Activated CD8-positive, alpha-beta T cell treated with anti-CD3 and anti-CD28 coated beads for 36 hours (primary cell): ENCODE data around the gene ATP6V0E1. TPM values are rescaled to one million over a fixed set of nuclear protein-coding genes. Genes with fewer than 3 reads are reported as not detected.
"Not testable (repeated sequence)": the region's sequence is repeated elsewhere in the genome, so short reads cannot be mapped to it uniquely, and the experiment has no call there.

Experiments used
- ATAC-seq: fragments of 200-7000 bp; cut with Tn5 transposase; one replicate; pipeline ENCODE4 v1.10.0; 2021; ENCODE audit warnings: mild to moderate bottlenecking, moderate library complexity
- CTCF ChIA-PET: fragments of 350-600 bp; sonication (Branson Sonifier 250); formaldehyde crosslinking; loops from one replicate; lab custom pipeline; 2021; ENCODE audit warnings: antibody characterized with exemption; lab: Charles Lee
- POLR2A ChIA-PET: fragments of 350-600 bp; sonication (Branson Sonifier 250); formaldehyde crosslinking; loops from one replicate; lab custom pipeline; 2021; ENCODE audit warnings: antibody characterized with exemption; lab: Charles Lee
- DNase-seq: peaks from one replicate; pipeline ENCODE4 v3.0.0-alpha.2; 2020
- H3K27ac Mint-ChIP-seq: one replicate; pipeline ENCODE4 v1.8.0; 2021; ENCODE audit warnings: mild to moderate bottlenecking, mixed read lengths
- H3K27me3 Mint-ChIP-seq: one replicate; pipeline ENCODE4 v1.8.0; 2021; ENCODE audit warnings: mixed read lengths
- H3K36me3 Mint-ChIP-seq: one replicate; pipeline ENCODE4 v1.8.0; 2021; ENCODE audit warnings: low read depth, mixed read lengths
- H3K4me1 Mint-ChIP-seq: one replicate; pipeline ENCODE4 v1.8.0; 2021; ENCODE audit warnings: low read depth, mixed read lengths
- H3K4me3 Mint-ChIP-seq: one replicate; pipeline ENCODE4 v1.8.0; 2021; ENCODE audit warnings: mild to moderate bottlenecking, moderate library complexity, mixed read lengths
- H3K9me3 Mint-ChIP-seq: one replicate; pipeline ENCODE4 v1.8.0; 2021; ENCODE audit warnings: mixed read lengths
- CTCF ChIP-seq: fragments of 200-600 bp; IDR thresholded peaks from one replicate; pipeline ENCODE4 v1.8.0; 2022; ENCODE audit warnings: antibody characterized with exemption, mild to moderate bottlenecking
- intact Hi-C: fragments of 100-400 bp; cut with micrococcal nuclease; formaldehyde crosslinking; loops from one replicate; pipeline ENCODE4 v1.10.0; 2022
- total RNA-seq, 2 experiments: library from RNA; stranded (reverse); gene quantifications; one replicate each; pipeline ENCODE4 v1.2.3, GENCODE V29; 2021

The ATP6V0E1 gene
- total RNA-seq, 2 experiments from 2014 or later: 68.0 to 79.8 TPM

GRCh38 chr5:173042763-173043107 lies 59.2 kb downstream of the ATP6V0E1 start:
- no peak overlapping the region for H3K27ac Mint-ChIP-seq

GRCh38 chr5:173045474-173045873 lies 61.9 kb downstream of the ATP6V0E1 start:
- Mint-ChIP-seq H3K4me1 (peaks cover 1% of the 10 kb centered on the region), H3K9me3 (no peaks in the 10 kb centered on the region), H3K27me3 (no peaks in the 10 kb centered on the region), H3K27ac (no peak overlapping the region), H3K4me3 (no peak overlapping the region), H3K36me3 (no peaks in the 10 kb centered on the region)
- ChIA-PET POLR2A (interaction anchor here (1.2 kb wide), 1 partner anchor 62 kb away, joined by 4 read pairs; no protein-coding TSS in a partner anchor), CTCF (no interaction called here)
- ATAC-seq (no peak), DNase-seq (no peak)
- no peak for TF ChIP-seq CTCF
- intact Hi-C loops: no loop called here

More at GRCh38 chr5:173042763-173043107, 59.2 kb downstream of the ATP6V0E1 start:
- no peak for DNase-seq
- ATAC-seq: no peak
- peaks cover 2% of the 10 kb centered on the region for H3K36me3 Mint-ChIP-seq
- TF ChIP-seq CTCF: no peak
- ChIA-PET POLR2A (no interaction called here), CTCF (no interaction called here)
- H3K9me3 Mint-ChIP-seq: no peaks in the 10 kb centered on the region
- intact Hi-C loops: no loop called here
- peaks cover 18% of the 10 kb centered on the region for H3K4me1 Mint-ChIP-seq
- H3K27me3 Mint-ChIP-seq: no peaks in the 10 kb centered on the region
- H3K4me3 Mint-ChIP-seq: no peak overlapping the region

GRCh38 chr5:173047096-173047837 lies 63.7 kb downstream of the ATP6V0E1 start:
- not testable (repeated sequence) for H3K27ac Mint-ChIP-seq, ATAC-seq

GRCh38 chr5:173047838-173048105 lies 64.2 kb downstream of the ATP6V0E1 start:
- DNase-seq (no peak), ATAC-seq (no peak)
- H3K4me1 Mint-ChIP-seq: peaks cover 4% of the 10 kb centered on the region
- no peak overlapping the region for H3K4me3 Mint-ChIP-seq
- no peak overlapping the region for H3K27ac Mint-ChIP-seq
- ChIA-PET POLR2A (interaction anchor here (0.6 kb wide), 2 partner anchors 17 to 65 kb away, joined by 3 to 4 read pairs; no protein-coding TSS in a partner anchor), CTCF (interaction anchor here (0.6 kb wide), 1 partner anchor 36 kb away, joined by 4 read pairs; no protein-coding TSS in a partner anchor)
- no peak for TF ChIP-seq CTCF
- no peaks in the 10 kb centered on the region for H3K9me3 Mint-ChIP-seq
- H3K36me3 Mint-ChIP-seq: no peaks in the 10 kb centered on the region
- intact Hi-C loops: no loop called here
- H3K27me3 Mint-ChIP-seq: no peaks in the 10 kb centered on the region

More at GRCh38 chr5:173047096-173047837, 63.7 kb downstream of the ATP6V0E1 start:
- H3K9me3 Mint-ChIP-seq, H3K27me3 Mint-ChIP-seq, H3K4me3 Mint-ChIP-seq, intact Hi-C loops, H3K4me1 Mint-ChIP-seq, DNase-seq, H3K36me3 Mint-ChIP-seq, CTCF ChIA-PET: not testable (repeated sequence)
- POLR2A ChIA-PET: interaction anchor here (0.6 kb wide), 1 partner anchor 64 kb away, joined by 3 read pairs; no protein-coding TSS in a partner anchor

- Mint-ChIP-seq H3K27ac (no peak overlapping the region), H3K4me3 (no peak overlapping the region), H3K9me3 (no peaks in the 10 kb centered on the region), H3K36me3 (no peaks in the 10 kb centered on the region), H3K4me1 (peaks cover 26% of the 10 kb centered on the region), H3K27me3 (no peaks in the 10 kb centered on the region)
- intact Hi-C loops: no loop called here
- POLR2A ChIA-PET: interaction anchor here (1.2 to 2.2 kb wide), 2 partner anchors 11 to 66 kb away, joined by 3 to 10 read pairs; no protein-coding TSS in a partner anchor
- no peak for DNase-seq
- CTCF ChIA-PET: interaction anchor here (1.0 to 1.4 kb wide), 2 partner anchors 11 to 15 kb away, joined by 4 to 5 read pairs; no protein-coding TSS in a partner anchor
- ATAC-seq: no peak
- TF ChIP-seq CTCF: no peak
These were observed 67.2 kb downstream of the ATP6V0E1 start for GRCh38 chr5:173050791-173051190.
